ENCODE measurements around the gene ASH1L.
"Not testable (repeated sequence)": the region's sequence is repeated elsewhere in the genome, so short reads cannot be mapped to it uniquely, and the experiment has no call there.

Gene ASH1L

DNA sequence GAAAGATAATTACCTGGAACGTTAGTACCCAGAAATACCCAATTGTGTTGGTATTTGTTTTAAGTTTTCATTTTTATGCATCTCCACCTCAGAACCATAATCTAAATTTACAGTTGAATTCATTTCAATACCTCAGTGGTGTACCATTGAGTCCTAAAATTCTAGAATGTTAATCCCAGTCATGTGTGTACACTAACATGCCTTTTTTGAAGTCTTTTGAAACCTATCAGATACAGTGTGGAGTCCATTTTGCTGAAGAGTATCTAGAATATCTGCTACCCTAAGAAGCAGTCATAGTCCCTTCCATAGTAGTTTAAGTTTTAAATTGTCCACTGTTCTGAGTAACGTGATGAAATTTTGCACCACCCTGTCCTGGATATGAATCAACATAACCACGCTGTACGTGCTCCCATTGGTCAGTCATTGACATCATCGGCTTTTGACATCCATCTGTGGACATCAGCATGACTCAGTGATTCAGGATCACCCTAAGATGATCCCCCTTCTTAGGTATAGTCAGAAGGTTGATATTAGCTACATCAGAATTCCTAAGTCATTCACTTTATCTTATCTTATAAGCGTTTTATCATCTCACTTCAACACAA lies 7.5 kb upstream of the ASH1L start:
- TF ChIP-seq, protein P1, sequence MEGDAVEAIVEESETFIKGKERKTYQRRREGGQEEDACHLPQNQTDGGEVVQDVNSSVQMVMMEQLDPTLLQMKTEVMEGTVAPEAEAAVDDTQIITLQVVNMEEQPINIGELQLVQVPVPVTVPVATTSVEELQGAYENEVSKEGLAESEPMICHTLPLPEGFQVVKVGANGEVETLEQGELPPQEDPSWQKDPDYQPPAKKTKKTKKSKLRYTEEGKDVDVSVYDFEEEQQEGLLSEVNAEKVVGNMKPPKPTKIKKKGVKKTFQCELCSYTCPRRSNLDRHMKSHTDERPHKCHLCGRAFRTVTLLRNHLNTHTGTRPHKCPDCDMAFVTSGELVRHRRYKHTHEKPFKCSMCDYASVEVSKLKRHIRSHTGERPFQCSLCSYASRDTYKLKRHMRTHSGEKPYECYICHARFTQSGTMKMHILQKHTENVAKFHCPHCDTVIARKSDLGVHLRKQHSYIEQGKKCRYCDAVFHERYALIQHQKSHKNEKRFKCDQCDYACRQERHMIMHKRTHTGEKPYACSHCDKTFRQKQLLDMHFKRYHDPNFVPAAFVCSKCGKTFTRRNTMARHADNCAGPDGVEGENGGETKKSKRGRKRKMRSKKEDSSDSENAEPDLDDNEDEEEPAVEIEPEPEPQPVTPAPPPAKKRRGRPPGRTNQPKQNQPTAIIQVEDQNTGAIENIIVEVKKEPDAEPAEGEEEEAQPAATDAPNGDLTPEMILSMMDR (IDR thresholded peaks at IDR 0.05; ENCODE audit: control extremely low read depth, extremely low read depth, low read depth, missing control alignments) = no peak
- POLR2A ChIA-PET = no interaction called here
- CTCF ChIA-PET = interaction anchor here (1.8 kb wide), 1 partner anchor 319 kb away, joined by 13 read pairs; no protein-coding TSS in a partner anchor
- no peak for DNase-seq (ENCODE audit: extremely low spot score)

DNA sequence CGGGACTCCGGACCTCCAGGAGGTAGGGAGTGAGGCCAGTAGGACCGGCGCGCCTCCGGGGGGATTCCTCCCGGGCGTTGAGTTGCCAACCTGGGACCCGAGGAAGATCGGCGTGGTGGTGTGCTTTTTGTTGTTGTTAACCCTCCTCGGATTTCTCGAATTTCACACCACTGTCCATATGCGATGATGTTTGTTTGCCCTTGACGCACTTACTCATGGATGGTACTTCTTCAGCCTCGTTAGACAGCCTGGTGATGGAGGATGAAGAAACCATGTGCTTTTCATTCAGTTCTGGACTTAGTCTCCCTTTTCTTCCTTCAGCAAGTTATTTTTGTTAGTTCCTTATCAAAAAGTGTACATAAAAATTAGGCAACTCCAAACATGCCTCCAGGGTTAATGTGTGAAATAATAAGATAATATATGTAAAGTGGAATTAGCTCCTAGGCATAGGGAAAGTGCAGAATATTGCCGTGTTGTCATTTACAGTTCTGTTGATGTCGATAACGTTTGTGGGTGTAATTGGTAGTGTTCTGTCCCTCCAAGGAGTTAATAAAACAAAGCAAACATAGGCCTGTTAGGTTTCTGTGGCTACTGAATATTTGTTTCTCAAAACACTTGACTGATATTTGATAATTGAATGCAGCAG lies 897 bp upstream of the ASH1L start:
- POLR2A ChIA-PET; DNase-seq (ENCODE audit: extremely low spot score): not testable (repeated sequence)
- CTCF ChIA-PET = interaction anchor here (1.5 kb wide), 1 partner anchor 312 kb away, joined by 4 read pairs; no protein-coding TSS in a partner anchor

DNA sequence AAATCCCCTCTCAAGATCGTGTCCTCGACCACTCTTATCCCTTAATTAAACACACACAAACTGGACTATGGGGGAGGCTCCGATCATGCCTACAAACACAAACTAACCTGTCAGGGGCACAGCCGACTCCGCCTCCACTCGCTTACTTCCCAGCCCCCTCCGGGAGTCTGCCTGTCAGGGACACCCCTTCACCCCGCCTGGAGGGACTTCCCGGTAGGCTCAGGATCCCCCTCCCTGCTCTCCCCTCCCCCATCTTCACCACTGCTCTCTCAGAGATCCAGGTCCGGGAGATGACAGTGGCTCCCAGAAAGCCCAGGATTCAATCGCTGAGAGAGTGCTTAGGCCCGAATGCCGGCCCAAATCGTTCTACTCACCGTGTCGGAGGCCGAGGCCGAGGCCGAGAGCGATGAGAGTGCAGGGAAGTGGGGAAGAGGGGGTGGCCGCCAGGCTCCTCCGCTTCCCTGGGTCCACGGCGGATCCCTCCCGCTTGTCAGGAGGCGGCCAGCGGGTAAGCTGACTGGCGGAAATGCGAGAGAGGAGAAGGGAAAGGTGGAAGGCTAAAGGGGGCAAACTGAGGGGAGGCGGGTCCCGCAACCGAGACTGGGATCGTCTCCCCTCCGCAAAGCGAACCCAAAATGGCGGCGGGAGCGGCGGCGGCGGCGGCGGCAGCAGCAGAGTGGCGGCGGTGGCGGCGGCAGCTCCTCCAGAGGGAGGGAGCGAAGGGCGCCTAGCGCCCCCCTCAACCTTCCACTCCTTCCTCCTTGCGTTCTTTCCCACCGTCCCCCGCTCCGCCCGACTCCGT lies 623 bp downstream of the ASH1L start:
- POLR2A ChIA-PET, CTCF ChIA-PET: not testable (repeated sequence)
- DNase-seq (ENCODE audit: extremely low spot score) = peak; percentile 45

DNA sequence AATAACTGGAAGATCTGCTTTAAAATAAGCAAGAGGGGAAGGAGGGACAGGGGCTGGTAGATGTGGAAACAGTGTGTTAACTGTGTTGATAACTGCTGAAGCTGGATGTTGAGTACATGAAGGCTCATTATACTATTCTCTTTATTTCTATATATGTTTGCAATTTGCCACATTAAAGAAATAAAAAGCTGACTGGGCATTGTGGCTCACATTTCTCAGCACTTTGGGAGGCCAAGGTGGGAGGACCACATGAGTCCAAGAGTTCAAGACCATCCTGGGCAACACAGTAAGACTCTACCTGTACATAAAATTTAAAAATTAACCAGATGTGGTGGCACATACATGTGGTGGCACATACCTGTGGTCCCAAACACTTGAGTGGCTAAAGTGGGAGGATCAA lies 6.7 kb downstream of the ASH1L start:
- TF ChIP-seq, protein P1 (IDR thresholded peaks at IDR 0.05; ENCODE audit: control extremely low read depth, extremely low read depth, low read depth, missing control alignments) = no peak

DNA sequence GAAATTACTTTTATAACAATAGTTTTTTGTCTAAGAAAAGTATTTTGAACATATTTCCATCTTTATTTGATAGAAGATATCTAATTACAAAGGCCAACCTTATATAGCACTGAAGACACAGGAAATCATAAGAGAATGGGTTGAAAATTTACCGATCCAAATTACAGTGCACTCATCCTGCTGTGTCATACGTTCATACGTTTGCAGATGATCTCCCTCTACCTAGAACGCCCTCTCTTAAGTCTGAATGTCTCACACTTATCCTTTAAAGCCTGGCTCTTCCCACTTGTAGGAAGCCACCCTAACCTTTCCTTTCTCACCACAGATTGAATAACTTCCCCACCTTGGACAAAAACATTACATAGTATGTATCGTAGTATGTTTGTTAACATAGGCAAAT lies 9.3 kb downstream of the ASH1L start:
- TF ChIP-seq, protein P1 (IDR thresholded peaks at IDR 0.05; ENCODE audit: control extremely low read depth, extremely low read depth, low read depth, missing control alignments) = no peak
- ChIA-PET CTCF (no interaction called here), POLR2A (interaction anchor here (0.7 kb wide), 1 partner anchor 79 kb away, joined by 3 read pairs; no protein-coding TSS in a partner anchor)
- no peak for DNase-seq (ENCODE audit: extremely low spot score)

More for the DNA sequence above, 6.7 kb downstream of the ASH1L start:
- DNase-seq (ENCODE audit: extremely low spot score) = no peak
- ChIA-PET POLR2A (no interaction called here), CTCF (no interaction called here)

DNA sequence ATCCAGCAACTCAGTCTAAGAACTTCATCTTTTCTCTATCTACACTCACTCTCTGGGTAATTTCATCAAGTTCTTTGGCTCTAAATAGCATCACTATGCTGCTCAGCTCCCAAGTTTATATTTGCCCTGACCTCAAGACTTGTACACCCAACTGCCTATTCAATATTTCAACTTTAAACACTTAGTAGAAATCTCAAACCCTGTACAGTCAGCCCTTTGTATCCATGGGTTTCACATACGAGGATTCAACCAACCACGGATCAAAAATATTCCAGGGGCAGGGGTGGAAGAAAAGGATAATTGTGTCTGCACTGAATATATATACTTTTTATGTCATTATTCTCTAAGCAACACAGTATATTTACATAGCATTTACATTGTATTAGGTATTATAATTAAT lies 13.9 kb downstream of the ASH1L start:
- ChIA-PET POLR2A (interaction anchor here (0.6 kb wide), 1 partner anchor 20 kb away, joined by 3 read pairs; no protein-coding TSS in a partner anchor), CTCF (no interaction called here)
- TF ChIP-seq, protein P1 (IDR thresholded peaks at IDR 0.05; ENCODE audit: control extremely low read depth, extremely low read depth, low read depth, missing control alignments) = no peak
- DNase-seq (ENCODE audit: extremely low spot score) = no peak

DNA sequence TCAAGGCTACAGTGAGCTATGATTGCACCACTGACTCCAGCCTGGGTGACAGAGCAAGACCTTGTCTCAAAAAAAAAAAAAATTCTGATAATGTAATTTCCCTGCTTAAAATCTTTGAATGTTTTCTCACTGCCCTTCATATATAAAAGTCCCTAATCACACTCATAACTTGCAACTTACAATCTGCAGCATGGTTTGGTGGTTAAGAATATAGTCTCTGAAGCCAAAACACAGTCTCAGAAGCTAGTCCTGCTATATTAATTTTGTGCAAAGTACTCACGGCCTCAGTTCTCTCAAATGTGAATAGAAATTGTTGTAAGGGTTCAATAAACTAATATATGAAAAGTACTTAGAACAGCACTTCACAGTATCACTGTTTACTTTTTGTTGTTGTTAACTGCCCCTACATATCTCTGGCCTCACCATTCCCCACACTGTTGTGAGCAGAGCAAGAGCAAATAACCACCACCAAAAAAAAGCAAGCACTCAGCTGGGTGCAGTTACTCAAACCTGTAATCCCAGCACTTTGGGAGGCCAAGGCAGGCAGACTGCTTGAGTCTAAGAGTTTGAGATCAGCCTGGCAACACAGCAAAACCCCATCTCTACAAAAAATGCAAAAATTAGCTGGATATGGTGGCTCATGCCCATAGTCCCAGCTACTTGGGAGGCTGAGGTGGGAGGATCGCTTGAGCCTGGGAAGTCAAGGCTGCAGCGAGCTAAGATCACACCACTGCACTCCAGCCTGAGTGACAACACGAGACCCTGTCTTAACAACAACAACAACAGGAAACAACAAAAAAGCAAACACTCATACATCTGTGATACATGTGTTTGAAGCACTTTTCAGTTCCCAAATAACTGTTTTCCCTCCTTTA lies 22.4 kb downstream of the ASH1L start:
- TF ChIP-seq, protein P1 (IDR thresholded peaks at IDR 0.05; ENCODE audit: control extremely low read depth, extremely low read depth, low read depth, missing control alignments) = no peak
- DNase-seq (ENCODE audit: extremely low spot score) = no peak
- ChIA-PET CTCF (interaction anchor here (0.9 to 1.6 kb wide), 2 partner anchors 10 to 40 kb away, joined by 3 to 5 read pairs; no protein-coding TSS in a partner anchor), POLR2A (interaction anchor here (0.5 to 0.6 kb wide), 2 partner anchors 67 to 200 kb away, joined by 3 read pairs; no protein-coding TSS in a partner anchor)
